Measurements from ENCODE around the gene SLC16A3. TPM values are rescaled to one million over a fixed set of nuclear protein-coding genes. Genes with fewer than 3 reads are reported as not detected.

Gene SLC16A3
- total and polyA plus RNA-seq, 2 of the 8 experiments (the other 6 are each of a cell fraction or from before 2014, with no cell fraction given), result 3.8 to 8.7 TPM

- no peak overlapping the region for H2BK120ac ChIP-seq (replicated peaks; ENCODE audit: low read depth, low read length)
- H3K4me1 ChIP-seq (replicated peaks in 1 of 4; ENCODE audit: control insufficient read depth in 3 of 4, insufficient read depth in 4 of 4, low read length in 3 of 4), result peaks cover 0 to 7% (median 3%) of the 10 kb centered on the region in 4 experiments; a peak in 4 of 7 replicates
- H3K14ac ChIP-seq (ENCODE audit: insufficient read length), result no peak overlapping the region
- no peak overlapping the region for H2BK20ac ChIP-seq (ENCODE audit: low read length)
- H4K8ac ChIP-seq (ENCODE audit: extremely low read depth, insufficient read depth, low read length), result no peak overlapping the region
- no peak overlapping the region for H3K4me2 ChIP-seq (ENCODE audit: insufficient read depth in 1 of 2, low read depth in 2 of 2, low read length in 2 of 2)
- DNase-seq (ENCODE audit: low read depth in 1 of 2, low spot score in 2 of 2) (no peak), FAIRE-seq (no peak)
- H2BK15ac ChIP-seq (ENCODE audit: low read length), result no peak overlapping the region
- H3K18ac ChIP-seq (ENCODE audit: extremely low read depth, low read length), result no peak overlapping the region
- H3K9me3 ChIP-seq (ENCODE audit: insufficient read depth in 2 of 2, low read depth in 1 of 2, low read length in 1 of 2), result 0 out of 4 replicates have a peak, but pooled peaks cover 0 to 3% of the 10 kb centered on the region in 2 experiments
- no peak overlapping the region for H3K4me3 ChIP-seq (ENCODE audit: extremely low read depth in 1 of 4, insufficient read depth in 2 of 4, low read depth in 3 of 4, low read length in 4 of 4)
- H3K27me3 ChIP-seq (replicated peaks in 1 of 4; ENCODE audit: control insufficient read depth in 3 of 4, extremely low read depth in 1 of 4, insufficient read depth in 3 of 4, low read length in 3 of 4), result no peaks in the 10 kb centered on the region; a peak in 1 of 7 replicates
- ChIA-PET POLR2A (ENCODE audit: partially characterized antibody) (interaction anchor here (0.7 to 5.2 kb wide), 6 partner anchors 9 to 111 kb away, joined by 3 to 39 read pairs (median 5); partner anchors contain the start of gene CSNK1D), CTCF (ENCODE audit: partially characterized antibody) (interaction anchor here (1.0 to 1.6 kb wide), 4 partner anchors 8 to 53 kb away, joined by 3 to 7 read pairs (median 4); no protein-coding TSS in a partner anchor)
- H2BK12ac ChIP-seq (ENCODE audit: low read depth, low read length), result no peak overlapping the region
- peaks cover 0 to 6% of the 10 kb centered on the region in 2 experiments for H4K20me1 ChIP-seq (replicated peaks in 1 of 2; ENCODE audit: control insufficient read depth in 1 of 2, insufficient read depth in 2 of 2, low read length in 2 of 2)
- 84% methylated on average over 12 of the region's 13 CpGs; no CpG with 5 or more reads in 1 of the 2 experiments for WGBS, 2 experiments (ENCODE audit: extremely low coverage in 1 of 2, insufficient coverage in 1 of 2, insufficient read length in 1 of 2, insufficient replicate concordance in 2 of 2, low coverage in 1 of 2, low lambda C conversion rate in 2 of 2, missing lambda C conversion rate in 1 of 2)
- H2BK5ac ChIP-seq (ENCODE audit: low read depth, low read length), result no peak overlapping the region
- no peak overlapping the region for H3K9ac ChIP-seq (replicated peaks in 1 of 4; ENCODE audit: extremely low read depth in 1 of 4, low read depth in 3 of 4, low read length in 3 of 4)
- no peak overlapping the region for H3K27ac ChIP-seq (ENCODE audit: low read depth, low read length)
- no peak overlapping the region for H3K56ac ChIP-seq (replicated peaks; ENCODE audit: insufficient read length, low read depth, low read length)
- no peak overlapping the region for H4K5ac ChIP-seq (ENCODE audit: insufficient read length, low read depth, low read length)
- H3K79me1 ChIP-seq (ENCODE audit: low read depth, low read length), result no peaks in the 10 kb centered on the region; the same call in 1 of the 2 replicates
- no peaks in the 10 kb centered on the region for H3K79me2 ChIP-seq (ENCODE audit: control insufficient read depth in 1 of 2, insufficient read depth in 2 of 2, low read length in 2 of 2)
- H3K23me2 ChIP-seq (ENCODE audit: low read depth, low read length), result no peaks in the 10 kb centered on the region
- TF ChIP-seq ATF2 (IDR thresholded peaks at IDR 0.05; ENCODE audit: low read length) (no peak), POU5F1 (IDR thresholded peaks at IDR 0.05; ENCODE audit: low read depth, low read length) (no peak), CREB1 (IDR thresholded peaks at IDR 0.05) (no peak), GABPA (IDR thresholded peaks at IDR 0.05; ENCODE audit: borderline replicate concordance, insufficient read depth, low read length) (no peak), ASH2L (IDR thresholded peaks at IDR 0.05; ENCODE audit: low read length) (no peak), RBBP5 (IDR thresholded peaks at IDR 0.05; ENCODE audit: borderline replicate concordance, low read depth, low read length) (no peak), POLR2AphosphoS5 (IDR thresholded peaks at IDR 0.05; ENCODE audit: low read depth, low read length) (no peak), NANOG (IDR thresholded peaks at IDR 0.05; ENCODE audit: insufficient read depth, low read depth, low read length, poor library complexity, severe bottlenecking) (no peak), SIX5 (IDR thresholded peaks at IDR 0.05; ENCODE audit: low read depth, low read length) (no peak), TCF12 (IDR thresholded peaks at IDR 0.05; ENCODE audit: low read depth, low read length) (no peak), TBP (IDR thresholded peaks at IDR 0.05; ENCODE audit: low read depth, low read length) (no peak), BRCA1 (IDR thresholded peaks at IDR 0.05; ENCODE audit: low read depth, low read length) (no peak), YY1 (IDR thresholded peaks at IDR 0.05; ENCODE audit: low read depth, low read length) (no peak)
- H2AK5ac ChIP-seq (ENCODE audit: low read depth, low read length), result no peak overlapping the region
- H2AFZ ChIP-seq (ENCODE audit: low read length), result no peak overlapping the region
- no peak overlapping the region for H3K23ac ChIP-seq (ENCODE audit: insufficient read length)
- no peak overlapping the region for H4K91ac ChIP-seq (replicated peaks; ENCODE audit: insufficient read length, low read length)
- no peaks in the 10 kb centered on the region; a peak in 1 of 8 replicates for H3K36me3 ChIP-seq (ENCODE audit: control insufficient read depth in 2 of 4, insufficient read depth in 4 of 4, low read length in 3 of 4)
- no peak overlapping the region for H3K4ac ChIP-seq (replicated peaks; ENCODE audit: insufficient read length, low read depth, low read length)
These were observed 54.4 kb downstream of the SLC16A3 start for GRCh38 chr17:82283208-82283749.

Data from H1 (cell line).